Stimulated activated CD8-positive, alpha-beta memory T cell treated with anti-CD3 and anti-CD28 coated beads, Interleukin-7, amount 100 ng/mL, for 24 hours (primary cell): ENCODE data around the gene PPP2R2C.

Experiments
- DNase-seq: peaks from one replicate; pipeline ENCODE4 v3.0.0-alpha.2; 2020; ENCODE audit warnings: low read depth

PPP2R2C gene

DNA sequence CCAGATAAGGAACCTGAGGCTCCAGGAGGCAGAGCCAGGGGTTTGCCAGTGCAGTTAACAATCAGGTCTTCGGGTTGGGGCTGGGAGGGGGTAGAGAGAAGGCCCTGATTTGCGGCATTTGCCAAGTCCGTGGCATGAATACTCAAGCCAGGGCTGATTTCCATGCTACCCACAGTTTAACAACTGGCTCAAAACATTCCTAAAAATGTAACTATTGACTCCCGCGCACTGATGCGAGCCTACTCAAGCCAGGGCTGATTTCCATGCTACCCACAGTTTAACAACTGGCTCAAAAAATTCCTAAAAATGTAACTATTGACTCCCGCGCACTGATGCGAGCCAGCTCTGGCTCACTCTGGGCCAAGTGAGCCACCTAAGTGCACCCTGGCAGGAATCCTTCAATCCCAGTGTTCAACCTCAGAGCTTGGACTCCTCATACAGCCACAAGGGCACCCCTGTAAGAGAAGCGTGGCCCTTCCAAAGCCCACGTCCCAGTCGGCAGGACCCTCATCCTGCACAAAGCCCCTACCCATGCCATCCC, 75.6 kb downstream of the PPP2R2C start:
- DNase-seq: no peak

- no peak for DNase-seq
These were observed 76.8 kb downstream of the PPP2R2C start for GRCh38 chr4:6395466-6396228.

- no peak for DNase-seq
These were observed 77.7 kb downstream of the PPP2R2C start for GRCh38 chr4:6394671-6395081.

DNA sequence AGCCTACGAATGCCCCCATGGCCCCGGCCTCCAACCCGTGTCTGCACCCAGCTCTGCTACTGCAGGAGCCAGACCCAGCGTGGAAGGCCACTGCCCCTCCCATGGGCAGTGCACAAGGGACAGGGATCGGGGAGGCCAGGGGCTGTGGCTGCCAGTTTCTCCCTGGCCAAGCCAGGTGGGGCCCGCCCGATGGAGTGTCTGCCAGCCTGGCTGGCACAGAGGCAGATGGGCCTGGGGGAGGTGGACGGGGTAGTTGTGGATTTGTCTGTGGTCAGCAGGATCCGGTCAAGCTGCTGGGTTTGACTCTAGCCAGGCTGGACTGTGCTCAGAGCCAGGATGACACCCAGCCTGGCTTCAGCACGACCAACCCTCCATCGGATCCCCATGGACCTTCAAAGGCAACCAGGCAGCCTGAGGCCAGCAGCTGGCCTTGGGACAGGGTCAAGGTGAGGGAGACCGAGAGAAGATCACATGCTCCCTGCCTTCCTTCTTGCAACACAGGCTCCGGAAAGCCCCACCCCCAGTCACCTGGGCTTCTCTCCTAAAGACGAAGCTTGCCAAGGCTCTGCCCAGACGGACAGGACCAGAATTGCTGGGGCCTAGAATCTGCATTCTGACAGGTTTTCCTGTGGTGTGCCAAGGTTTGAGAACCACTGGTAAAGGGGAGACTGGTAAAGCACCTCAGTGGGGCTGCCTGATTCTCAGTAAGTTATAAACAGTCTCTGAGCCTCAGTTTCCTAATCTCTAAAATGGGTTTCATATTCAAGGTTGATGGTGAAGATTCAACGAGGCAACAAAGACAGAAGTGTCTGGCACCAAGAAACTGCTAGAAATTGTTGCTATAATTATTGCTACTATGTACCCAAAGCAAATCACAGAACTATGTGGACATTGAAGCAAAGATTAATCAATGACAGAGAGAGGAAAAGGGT, 78.6 kb downstream of the PPP2R2C start:
- DNase-seq: no peak

- no peak for DNase-seq
These were observed 79.3 kb downstream of the PPP2R2C start for GRCh38 chr4:6393066-6393465.

GRCh38 chr4:6392407-6392806, 80.0 kb downstream of the PPP2R2C start:
- no peak for DNase-seq

GRCh38 chr4:6391852-6392188, 80.6 kb downstream of the PPP2R2C start:
- DNase-seq: no peak

DNA sequence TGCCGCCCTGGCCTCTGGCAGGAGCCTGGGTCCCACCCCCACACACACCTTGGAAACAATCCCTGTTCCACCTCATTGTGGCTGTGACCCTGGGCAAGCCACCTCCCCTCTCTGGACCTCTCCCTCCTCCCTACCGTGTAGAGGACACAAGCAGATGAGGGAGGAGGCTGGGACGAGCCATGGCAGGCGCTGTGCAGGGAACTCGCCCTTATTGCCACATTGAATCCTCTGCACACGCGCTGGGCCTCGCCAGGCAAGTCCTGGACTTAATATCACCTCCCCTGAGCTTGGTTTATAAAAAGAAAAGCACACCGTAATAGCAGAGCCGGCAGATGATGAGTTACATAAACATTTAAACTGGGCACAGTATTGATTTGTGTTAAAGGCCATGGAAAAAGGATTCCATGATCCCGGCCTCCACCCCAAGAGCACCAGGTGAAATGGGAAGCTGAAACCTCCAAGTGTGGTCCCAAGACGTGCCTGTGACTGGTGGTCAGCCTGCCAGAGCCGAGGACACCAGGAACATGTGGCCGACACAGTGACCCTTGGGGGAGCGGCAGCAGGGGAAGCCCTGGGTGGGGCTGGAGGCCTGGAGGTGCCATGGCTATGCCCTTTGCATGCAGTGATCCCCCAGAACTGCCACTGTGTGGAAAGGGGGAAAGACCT, 81.1 kb downstream of the PPP2R2C start:
- DNase-seq: no peak

DNA sequence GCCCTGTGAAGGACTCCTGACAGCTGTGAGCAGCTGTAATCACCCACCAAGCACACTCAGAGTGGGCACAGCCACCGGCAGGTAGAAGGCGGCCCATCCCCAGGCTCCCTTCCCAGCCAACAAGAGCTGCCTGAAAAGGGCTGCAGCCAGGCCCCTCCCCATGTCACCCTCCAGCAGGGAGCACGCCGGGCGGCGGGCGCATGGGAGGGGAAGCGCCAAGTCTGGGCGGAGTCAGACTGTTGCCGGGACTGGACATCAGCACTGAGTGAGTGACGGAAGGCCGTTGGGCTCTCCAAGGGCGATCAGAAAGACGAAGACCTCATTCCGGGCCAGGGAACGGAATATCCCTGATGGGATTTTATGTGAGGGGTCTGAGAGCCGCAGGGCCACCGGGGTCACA, 82.1 kb downstream of the PPP2R2C start:
- DNase-seq: no peak

DNA sequence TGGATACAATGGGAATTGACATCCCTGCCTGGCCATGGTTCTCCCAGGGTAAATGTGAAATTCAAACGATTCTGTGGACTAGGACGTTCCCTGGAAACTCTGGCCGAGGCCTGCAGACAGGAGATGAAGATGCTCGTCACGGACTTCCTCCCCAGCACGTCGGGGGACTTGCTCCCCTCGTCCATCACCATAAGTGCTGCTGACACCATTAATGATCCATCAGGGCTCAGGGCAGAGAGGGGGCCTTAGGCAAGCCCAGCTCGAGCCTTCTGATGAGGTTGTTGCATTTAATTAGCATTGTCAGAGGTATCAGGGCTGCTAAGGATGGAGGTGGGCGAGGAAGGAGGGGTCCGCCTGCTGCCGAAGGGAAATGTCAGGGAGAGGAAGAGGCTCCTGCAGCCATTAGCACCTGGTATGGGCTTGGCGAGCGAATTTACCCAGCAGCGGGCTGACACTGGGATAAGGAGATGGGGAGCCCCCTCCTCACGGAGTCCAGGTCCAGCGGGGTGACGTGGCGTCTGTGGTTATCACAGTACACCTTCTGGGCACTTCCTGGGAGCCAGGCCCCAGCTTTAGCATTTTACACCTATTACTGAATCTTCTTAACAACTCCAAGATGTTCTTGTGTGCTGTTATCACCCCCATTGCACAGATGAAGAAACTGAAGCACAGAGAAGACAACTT, 83.1 kb downstream of the PPP2R2C start:
- no peak for DNase-seq

GRCh38 chr4:6388713-6389112, 83.7 kb downstream of the PPP2R2C start:
- no peak for DNase-seq

GRCh38 chr4:6387946-6388345, 84.5 kb downstream of the PPP2R2C start:
- no peak for DNase-seq

GRCh38 chr4:6386091-6386490, 86.3 kb downstream of the PPP2R2C start:
- DNase-seq: no peak

DNA sequence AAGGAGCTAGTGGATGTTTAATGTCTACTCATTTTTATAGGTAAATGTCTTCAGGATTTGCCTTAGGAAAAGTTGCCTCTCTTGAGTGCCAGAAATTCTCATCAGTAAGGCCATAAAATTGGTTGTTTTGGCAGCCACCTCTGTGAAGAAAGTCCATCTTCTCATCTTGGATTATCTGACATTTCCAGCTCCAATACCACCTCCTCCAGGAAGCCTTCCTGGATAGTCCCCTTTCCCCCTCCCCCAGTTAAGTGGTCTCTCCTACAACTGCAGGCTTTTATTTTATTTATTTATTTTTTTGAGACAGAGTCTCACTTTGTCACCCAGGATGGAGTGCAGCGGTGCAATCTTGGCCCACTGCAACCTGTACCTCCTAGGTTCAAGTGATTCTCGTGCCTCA, 87.1 kb downstream of the PPP2R2C start:
- DNase-seq: no peak

- DNase-seq: no peak
These were observed 87.9 kb downstream of the PPP2R2C start for GRCh38 chr4:6384541-6384940.

DNA sequence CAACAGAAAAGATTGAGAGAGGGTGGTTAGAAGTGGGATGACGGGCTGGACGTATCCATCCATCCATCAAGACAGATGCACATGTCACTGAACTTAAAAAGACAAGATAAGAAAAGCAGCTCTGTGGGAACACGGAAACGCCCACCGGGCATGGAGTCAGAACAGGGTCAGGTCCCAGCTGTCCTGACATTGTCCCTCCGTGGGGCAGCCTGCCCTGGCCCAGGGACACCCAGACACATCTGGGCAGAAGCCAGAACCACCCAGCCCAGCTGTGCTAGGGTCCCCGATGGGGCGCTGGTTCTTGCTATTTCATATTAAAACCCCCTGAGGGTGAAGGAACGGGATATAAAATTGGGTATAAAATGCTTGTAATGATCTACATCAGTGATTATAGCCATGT, 88.5 kb downstream of the PPP2R2C start:
- DNase-seq: no peak

- DNase-seq: no peak
These were observed 89.4 kb downstream of the PPP2R2C start for GRCh38 chr4:6383009-6383404.

DNA sequence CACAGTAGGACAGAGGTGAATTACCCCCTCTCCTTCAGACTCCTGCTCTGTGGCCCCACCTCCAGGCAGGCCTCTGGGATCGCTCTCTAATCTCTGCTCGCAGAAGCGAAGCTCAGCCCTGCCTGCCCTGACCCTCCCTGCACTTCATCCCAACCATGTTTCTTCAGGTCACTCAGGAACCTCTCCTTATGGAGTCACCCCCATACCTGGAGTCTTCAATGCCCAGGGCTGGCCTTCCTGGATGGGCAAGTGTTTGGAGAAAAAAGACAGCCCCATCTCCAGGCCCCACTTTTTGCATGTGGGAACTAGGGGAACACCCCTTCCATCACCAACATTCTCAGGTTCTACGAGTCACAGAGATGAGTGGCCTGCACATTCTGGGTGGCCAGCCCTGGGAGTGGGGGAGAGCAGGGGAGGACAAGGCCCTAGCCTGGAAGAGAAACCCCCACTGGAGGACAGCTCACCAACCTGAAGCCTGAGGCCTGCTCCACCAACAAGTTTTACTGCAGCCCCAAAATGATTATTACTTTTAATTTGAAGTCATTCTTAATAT, 90.8 kb downstream of the PPP2R2C start:
- no peak for DNase-seq

DNA sequence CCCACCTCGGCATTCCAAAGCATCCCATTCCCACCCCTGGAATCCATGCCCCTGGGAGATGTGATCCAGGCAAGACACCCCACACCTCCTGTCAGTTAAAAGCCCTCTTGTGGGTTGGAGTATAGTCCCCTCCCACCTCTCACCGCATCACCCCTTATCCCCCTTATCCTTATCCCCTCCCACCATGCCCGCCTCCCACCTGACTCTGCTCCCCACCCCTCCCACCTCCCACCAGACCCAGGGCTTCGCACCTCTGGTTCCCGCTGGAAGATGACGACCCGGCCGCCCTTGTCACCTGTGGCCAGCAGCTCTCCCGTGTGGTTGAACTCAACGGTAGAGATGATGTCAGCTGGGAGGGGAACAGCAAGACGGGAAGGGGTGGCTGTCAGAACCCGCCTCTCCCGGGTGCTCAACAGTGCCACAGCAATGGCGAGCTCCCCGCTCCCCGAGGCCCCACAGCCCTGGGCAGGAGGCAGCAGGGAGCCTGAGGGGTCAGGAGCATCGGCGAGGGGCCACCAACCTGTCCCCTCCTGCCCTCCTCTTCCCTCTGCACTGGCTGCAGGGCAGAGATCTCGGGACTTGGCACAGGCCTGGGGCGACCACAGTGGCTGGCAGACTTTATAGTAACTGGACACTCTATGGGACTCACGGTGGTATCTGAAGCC, 91.5 kb downstream of the PPP2R2C start:
- DNase-seq: no peak

DNA sequence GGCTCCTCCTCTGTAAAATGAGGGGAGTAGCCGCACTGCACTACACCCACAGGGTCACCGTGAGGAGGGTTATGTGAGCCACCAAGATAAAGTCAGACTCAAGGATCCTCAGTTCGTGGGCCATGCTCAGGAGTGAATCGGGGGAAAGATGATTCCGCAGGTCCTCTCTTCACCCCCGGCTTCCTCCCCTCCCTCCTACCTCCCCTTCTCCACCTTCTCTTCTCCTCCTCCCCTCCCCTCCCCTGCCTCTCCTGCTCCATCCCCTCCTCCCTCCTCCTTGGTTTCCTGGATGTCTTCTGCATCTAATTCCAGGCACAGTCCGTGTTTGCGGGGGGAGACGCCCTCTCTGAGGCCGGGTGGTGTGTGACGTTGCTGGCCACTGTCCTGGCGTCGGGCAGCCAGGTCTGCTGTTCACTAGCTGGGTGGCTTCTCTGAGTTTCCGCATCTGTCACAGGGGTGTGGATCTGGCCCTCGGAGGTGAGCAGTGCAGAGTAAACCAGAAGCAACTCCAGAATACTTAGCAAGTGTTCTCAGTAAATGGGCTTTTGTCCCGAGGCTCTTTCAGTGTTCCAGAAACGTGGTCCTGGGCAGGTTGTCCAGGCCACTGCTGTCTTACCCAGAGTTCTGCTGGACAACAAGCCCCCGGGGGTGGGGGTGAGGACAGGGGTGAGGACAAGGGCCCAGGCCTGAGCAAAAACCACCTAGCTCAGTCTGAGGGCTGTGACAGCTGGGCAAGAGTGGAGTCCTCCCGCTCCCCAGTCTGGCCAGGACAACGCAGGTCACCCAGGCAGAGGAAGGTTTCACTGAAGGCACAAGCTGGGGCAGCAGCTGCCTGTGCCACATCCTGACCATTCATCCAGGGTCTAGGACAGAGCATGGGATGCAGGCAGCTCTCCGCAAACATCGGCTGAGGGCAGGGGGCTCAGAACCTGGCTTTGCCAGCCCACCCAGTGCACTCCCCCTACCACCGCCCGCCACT, 92.4 kb downstream of the PPP2R2C start:
- DNase-seq: no peak
